ENCODE results near the gene USP17L18.
"Not testable (repeated sequence)": the region's sequence is repeated elsewhere in the genome, so short reads cannot be mapped to it uniquely, and the experiment has no call there.

USP17L18 gene

GRCh38 chr4:9253078-9253477, 4.6 kb downstream of the USP17L18 start, which contains the start of gene USP17L19:
Gene USP17L19, plus strand, starts transcription at chr4:9253378. Its CDS starts 0 bp downstream, at chr4:9253378.
- not testable (repeated sequence) for H3K9me3 ChIP-seq (ENCODE audit: control insufficient read depth in 2 of 2, low read length in 2 of 2); H3K27ac ChIP-seq (ENCODE audit: low read depth in 2 of 2, low read length in 2 of 2); H3K9ac ChIP-seq (ENCODE audit: low read depth in 1 of 2, low read length in 2 of 2); H3K4me3 ChIP-seq (ENCODE audit: low read length in 2 of 2); H3K4me1 ChIP-seq (ENCODE audit: control insufficient read depth in 2 of 2, insufficient read depth in 2 of 2, low read length in 2 of 2); H3K36me3 ChIP-seq (ENCODE audit: control insufficient read depth in 2 of 2, insufficient read depth in 2 of 2, low read length in 2 of 2); H3K27me3 ChIP-seq (ENCODE audit: control insufficient read depth in 2 of 2, insufficient read depth in 2 of 2, low read length in 2 of 2)

- not testable (repeated sequence) for H3K4me3 ChIP-seq (ENCODE audit: low read length in 2 of 2); H3K9ac ChIP-seq (ENCODE audit: low read depth in 1 of 2, low read length in 2 of 2); H3K36me3 ChIP-seq (ENCODE audit: control insufficient read depth in 2 of 2, insufficient read depth in 2 of 2, low read length in 2 of 2); H3K4me1 ChIP-seq (ENCODE audit: control insufficient read depth in 2 of 2, insufficient read depth in 2 of 2, low read length in 2 of 2); H3K9me3 ChIP-seq (ENCODE audit: control insufficient read depth in 2 of 2, low read length in 2 of 2); H3K27ac ChIP-seq (ENCODE audit: low read depth in 2 of 2, low read length in 2 of 2); H3K27me3 ChIP-seq (ENCODE audit: control insufficient read depth in 2 of 2, insufficient read depth in 2 of 2, low read length in 2 of 2)
These were observed 9.4 kb downstream of the USP17L18 start, which contains the start of gene USP17L20 for GRCh38 chr4:9257824-9258223. Gene USP17L20, plus strand, starts transcription at chr4:9258124. Its CDS starts 0 bp downstream, at chr4:9258124.

DNA sequence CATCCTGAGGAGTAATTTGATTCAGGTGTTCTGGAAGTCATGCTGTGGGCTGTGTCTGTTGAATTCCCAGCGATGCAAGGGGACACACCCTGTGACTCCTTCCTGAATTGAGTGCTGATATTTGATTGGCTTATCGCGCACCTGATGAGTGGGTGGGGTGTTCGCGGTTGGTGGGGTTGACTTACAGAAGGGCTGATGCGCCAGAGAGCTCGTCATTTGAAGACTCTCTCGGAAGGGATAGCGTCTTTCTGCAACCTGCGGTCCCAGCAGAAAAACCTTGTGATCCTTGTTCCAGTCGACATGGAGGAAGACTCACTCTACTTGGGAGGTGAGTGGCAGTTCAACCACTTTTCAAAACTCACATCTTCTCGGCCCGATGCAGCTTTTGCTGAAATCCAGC, 14.1 kb downstream of the USP17L18 start, which contains the start of gene USP17L21:
TSS of gene USP17L21 (plus strand) at position 301 of the 400 bp plus-strand sequence. CDS start at position 301, 0 bp downstream.
- H3K4me1 ChIP-seq (ENCODE audit: control insufficient read depth in 2 of 2, insufficient read depth in 2 of 2, low read length in 2 of 2); H3K4me3 ChIP-seq (ENCODE audit: low read length in 2 of 2); H3K9me3 ChIP-seq (ENCODE audit: control insufficient read depth in 2 of 2, low read length in 2 of 2); H3K27me3 ChIP-seq (ENCODE audit: control insufficient read depth in 2 of 2, insufficient read depth in 2 of 2, low read length in 2 of 2); H3K36me3 ChIP-seq (ENCODE audit: control insufficient read depth in 2 of 2, insufficient read depth in 2 of 2, low read length in 2 of 2); H3K9ac ChIP-seq (ENCODE audit: low read depth in 1 of 2, low read length in 2 of 2); H3K27ac ChIP-seq (ENCODE audit: low read depth in 2 of 2, low read length in 2 of 2): not testable (repeated sequence)

DNA sequence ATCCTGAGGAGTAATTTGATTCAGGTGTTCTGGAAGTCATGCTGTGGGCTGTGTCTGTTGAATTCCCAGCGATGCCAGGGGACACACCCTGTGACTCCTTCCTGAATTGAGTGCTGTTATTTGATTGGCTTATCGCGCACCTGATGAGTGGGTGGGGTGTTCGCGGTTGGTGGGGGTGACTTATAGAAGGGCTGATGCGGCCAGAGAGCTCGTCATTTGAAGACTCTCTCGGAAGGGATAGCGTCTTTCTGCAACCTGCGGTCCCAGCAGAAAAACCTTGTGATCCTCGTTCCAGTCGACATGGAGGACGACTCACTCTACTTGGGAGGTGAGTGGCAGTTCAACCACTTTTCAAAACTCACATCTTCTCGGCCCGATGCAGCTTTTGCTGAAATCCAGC, 18.9 kb downstream of the USP17L18 start, which contains the start of gene USP17L22:
TSS of gene USP17L22 (plus strand) at position 301 of the 400 bp plus-strand sequence. CDS start at position 301, 0 bp downstream.
- not testable (repeated sequence) for H3K4me3 ChIP-seq (ENCODE audit: low read length in 2 of 2); H3K27ac ChIP-seq (ENCODE audit: low read depth in 2 of 2, low read length in 2 of 2); H3K27me3 ChIP-seq (ENCODE audit: control insufficient read depth in 2 of 2, insufficient read depth in 2 of 2, low read length in 2 of 2); H3K4me1 ChIP-seq (ENCODE audit: control insufficient read depth in 2 of 2, insufficient read depth in 2 of 2, low read length in 2 of 2); H3K9ac ChIP-seq (ENCODE audit: low read depth in 1 of 2, low read length in 2 of 2); H3K36me3 ChIP-seq (ENCODE audit: control insufficient read depth in 2 of 2, insufficient read depth in 2 of 2, low read length in 2 of 2); H3K9me3 ChIP-seq (ENCODE audit: control insufficient read depth in 2 of 2, low read length in 2 of 2)

GRCh38 chr4:9271719-9272118, 23.3 kb downstream of the USP17L18 start:
- H3K27ac ChIP-seq (ENCODE audit: low read depth in 2 of 2, low read length in 2 of 2); H3K9ac ChIP-seq (ENCODE audit: low read depth in 1 of 2, low read length in 2 of 2); H3K9me3 ChIP-seq (ENCODE audit: control insufficient read depth in 2 of 2, low read length in 2 of 2); H3K4me3 ChIP-seq (ENCODE audit: low read length in 2 of 2); H3K27me3 ChIP-seq (ENCODE audit: control insufficient read depth in 2 of 2, insufficient read depth in 2 of 2, low read length in 2 of 2); H3K36me3 ChIP-seq (ENCODE audit: control insufficient read depth in 2 of 2, insufficient read depth in 2 of 2, low read length in 2 of 2); H3K4me1 ChIP-seq (ENCODE audit: control insufficient read depth in 2 of 2, insufficient read depth in 2 of 2, low read length in 2 of 2): not testable (repeated sequence)

Data from mucosa of rectum (tissue), 2 donors.